Keratinocyte (primary cell): ENCODE data around the gene RETSAT. TPM values are rescaled to one million over a fixed set of nuclear protein-coding genes. Genes with fewer than 3 reads are reported as not detected.

Experiments used
- DNase-seq: peaks from one replicate; pipeline ENCODE4 v3.0.0-alpha.2; 2011; ENCODE audit warnings: low read depth, missing footprints, low spot score
- FAIRE-seq: peaks from 2 replicates; lab custom pipeline; 2011; peaks lifted over from hg19 to GRCh38; lab: Jason Lieb, UNC
- H2AFZ ChIP-seq: 2 replicates; pipeline ENCODE4 v1.6.0; 2012; ENCODE audit warnings: low read length, control low read depth, inconsistent platforms; ENCODE audit not compliant: control insufficient read depth
- H3K27ac ChIP-seq: 2 replicates; pipeline ENCODE4 v1.5.1; 2011; ENCODE audit warnings: low read length; ENCODE audit not compliant: control insufficient read depth, insufficient read depth
- H3K27me3 ChIP-seq: 3 replicates; pipeline ENCODE4 v1.6.0; 2011; ENCODE audit warnings: low read length; ENCODE audit not compliant: control insufficient read depth, insufficient read depth; ENCODE audit errors: extremely low read depth
- H3K36me3 ChIP-seq, 2 experiments: 2 replicates in 1 of 2; 3 replicates in 1 of 2; pipeline ENCODE4 v1.5.1; 2011; ENCODE audit warnings: low read length in 2 of 2, mild to moderate bottlenecking in 1 of 2; ENCODE audit not compliant: control insufficient read depth in 2 of 2, insufficient read depth in 2 of 2; ENCODE audit errors: extremely low read depth in 1 of 2
- H3K4me1 ChIP-seq: 3 replicates; pipeline ENCODE4 v1.5.1; 2011; ENCODE audit warnings: low read length; ENCODE audit not compliant: control insufficient read depth, insufficient read depth; ENCODE audit errors: extremely low read depth
- H3K4me2 ChIP-seq: 3 replicates; pipeline ENCODE4 v1.6.0; 2011; ENCODE audit warnings: low read depth, low read length; ENCODE audit not compliant: control insufficient read depth, insufficient read depth; ENCODE audit errors: extremely low read depth
- H3K4me3 ChIP-seq, 3 experiments: fragments of 200-600 bp in 1 of 3; sonication (generic) in 1 of 3; 2 replicates in 2 of 3; 3 replicates in 1 of 3; pipeline ENCODE4 v1.5.1; 2011 to 2016; ENCODE audit warnings: low read length in 3 of 3, mild to moderate bottlenecking in 3 of 3, control low read depth in 2 of 3, inconsistent platforms in 1 of 3, low read depth in 1 of 3, mixed read lengths in 1 of 3, mixed run types in 1 of 3, moderate library complexity in 1 of 3; ENCODE audit not compliant: control insufficient read depth in 2 of 3, insufficient read depth in 2 of 3; ENCODE audit errors: extremely low read depth in 1 of 3
- H3K79me2 ChIP-seq: 2 replicates; pipeline ENCODE4 v1.6.0; 2012; ENCODE audit warnings: low read length; ENCODE audit not compliant: control insufficient read depth, insufficient read depth
- H3K9ac ChIP-seq: 3 replicates; pipeline ENCODE4 v1.6.0; 2011; ENCODE audit warnings: low read length; ENCODE audit not compliant: control insufficient read depth, insufficient read depth; ENCODE audit errors: extremely low read depth
- H3K9me1 ChIP-seq: 3 replicates; pipeline ENCODE4 v1.6.0; 2011; ENCODE audit warnings: low read length; ENCODE audit not compliant: control insufficient read depth, insufficient read depth; ENCODE audit errors: extremely low read depth
- H3K9me3 ChIP-seq: 2 replicates; pipeline ENCODE4 v1.5.1; 2012; ENCODE audit warnings: low read depth, low read length; ENCODE audit not compliant: control insufficient read depth
- H4K20me1 ChIP-seq: 3 replicates; pipeline ENCODE4 v1.6.0; 2011; ENCODE audit warnings: low read length; ENCODE audit not compliant: control insufficient read depth, insufficient read depth; ENCODE audit errors: extremely low read depth
- dilution Hi-C: fragments of 300-500 bp; cut with MboI; formaldehyde crosslinking; loops from one replicate; pipeline ENCODE4 v1.7.0; 2020; ENCODE audit warnings: low sequenced_read_pairs; ENCODE audit not compliant: extremely low pct_ligation_motif_present
- polyA plus RNA-seq, 5 experiments: library from polyadenylated mRNA; depleted of rRNA in 3 of 5; stranded (reverse) in 3 of 5; stranded (forward) in 1 of 5; unstranded in 1 of 5; fragments of >200 nt; gene quantifications; 1 replicate in 1 of 5; 2 replicates in 3 of 5; 3 replicates in 1 of 5; pipeline versions ENCODE4 v1.2.1 to v1.2.3, GENCODE V29; 2011 to 2012; ENCODE audit warnings: missing spikeins in 2 of 5, low read depth in 1 of 5, low replicate concordance in 1 of 5
- small RNA-seq, 3 experiments: library from RNA; depleted of rRNA; stranded (forward); fragments of <200 nt; gene quantifications; one replicate each; pipeline ENCODE3, GENCODE V24; 2012; ENCODE audit warnings: low read depth in 3 of 3, low replicate concordance in 1 of 3; ENCODE audit not compliant: insufficient read length in 3 of 3
- TF ChIP-seq, protein P1 (sequence below), 3 experiments: IDR thresholded peaks in 1 of 3; conservative IDR thresholded peaks in 1 of 3; optimal IDR thresholded peaks in 1 of 3; 2 replicates in 2 of 3; 3 replicates in 1 of 3; pipeline versions ENCODE3 to v1.5.1; 2011; ENCODE audit warnings: low read length in 3 of 3, mild to moderate bottlenecking in 3 of 3, moderate library complexity in 2 of 3, control low read depth in 1 of 3, inconsistent platforms in 1 of 3; ENCODE audit not compliant: insufficient read depth in 2 of 3; ENCODE audit errors: extremely low read depth in 1 of 3

RETSAT gene
- polyA plus RNA-seq, 1 donor (not counting 4 experiments of a cell fraction or from before 2014, with no cell fraction given), result 74.0 TPM

DNA sequence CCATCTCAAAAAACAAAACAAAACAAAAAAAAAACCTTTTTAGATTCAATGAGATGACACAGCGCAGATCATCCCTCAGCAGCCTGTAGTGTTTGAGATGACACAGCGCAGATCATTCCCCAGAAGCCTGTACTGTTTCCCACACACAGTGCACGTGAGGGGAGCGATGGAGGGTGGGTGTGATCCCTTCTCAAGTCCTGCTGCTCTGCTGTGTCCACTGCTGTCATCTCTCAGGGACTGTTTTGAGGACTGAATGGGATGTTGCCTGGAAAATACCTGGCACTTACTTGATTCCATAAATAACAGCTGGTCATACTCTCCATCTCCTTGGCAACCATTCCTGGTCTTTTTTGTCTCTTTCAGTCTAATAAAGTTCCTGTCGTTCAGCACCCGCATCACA lies 52.2 kb downstream of the RETSAT start:
- no peak overlapping the region for H3K27ac ChIP-seq
- no peaks in the 10 kb centered on the region for H3K27me3 ChIP-seq
- peaks cover 0 to 22% of the 10 kb centered on the region in 2 experiments for H3K36me3 ChIP-seq
- no peaks in the 10 kb centered on the region for H3K9me1 ChIP-seq
- H3K4me2 ChIP-seq, result no peak overlapping the region
- H3K9ac ChIP-seq, result no peak overlapping the region
- H3K4me3 ChIP-seq, result no peak overlapping the region
- no peaks in the 10 kb centered on the region for H3K9me3 ChIP-seq
- peaks cover 5% of the 10 kb centered on the region for H3K4me1 ChIP-seq
- H4K20me1 ChIP-seq, result no peaks in the 10 kb centered on the region
- DNase-seq, result no peak
- TF ChIP-seq, protein P1, sequence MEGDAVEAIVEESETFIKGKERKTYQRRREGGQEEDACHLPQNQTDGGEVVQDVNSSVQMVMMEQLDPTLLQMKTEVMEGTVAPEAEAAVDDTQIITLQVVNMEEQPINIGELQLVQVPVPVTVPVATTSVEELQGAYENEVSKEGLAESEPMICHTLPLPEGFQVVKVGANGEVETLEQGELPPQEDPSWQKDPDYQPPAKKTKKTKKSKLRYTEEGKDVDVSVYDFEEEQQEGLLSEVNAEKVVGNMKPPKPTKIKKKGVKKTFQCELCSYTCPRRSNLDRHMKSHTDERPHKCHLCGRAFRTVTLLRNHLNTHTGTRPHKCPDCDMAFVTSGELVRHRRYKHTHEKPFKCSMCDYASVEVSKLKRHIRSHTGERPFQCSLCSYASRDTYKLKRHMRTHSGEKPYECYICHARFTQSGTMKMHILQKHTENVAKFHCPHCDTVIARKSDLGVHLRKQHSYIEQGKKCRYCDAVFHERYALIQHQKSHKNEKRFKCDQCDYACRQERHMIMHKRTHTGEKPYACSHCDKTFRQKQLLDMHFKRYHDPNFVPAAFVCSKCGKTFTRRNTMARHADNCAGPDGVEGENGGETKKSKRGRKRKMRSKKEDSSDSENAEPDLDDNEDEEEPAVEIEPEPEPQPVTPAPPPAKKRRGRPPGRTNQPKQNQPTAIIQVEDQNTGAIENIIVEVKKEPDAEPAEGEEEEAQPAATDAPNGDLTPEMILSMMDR (optimal IDR thresholded peaks at IDR 0.05 in 1 of 3, IDR thresholded peaks at IDR 0.05 in 1 of 3, conservative IDR thresholded peaks at IDR 0.05 in 1 of 3; ENCODE audit: extremely low read depth in 1 of 3, insufficient read depth in 2 of 3, low read length in 3 of 3), result no peak
- dilution Hi-C loops, result no loop called here
- FAIRE-seq, result no peak
- no peak overlapping the region for H2AFZ ChIP-seq
- H3K79me2 ChIP-seq, result no peaks in the 10 kb centered on the region

Small RNA genes within 50 kb of the gene (small RNA-seq; reads per million reads assigned to genes)
- gene AC062037.1, result 0 reads per million in 3 experiments
- gene AC062037.2, result 0 reads per million in 3 experiments
- 0 reads per million in 3 experiments for gene RF00019
- gene RN7SL113P, result 0 reads per million in 3 experiments

Other genes starting within 250 kb of the RETSAT start
- 0.82 to 2.6 TPM (median 1.0 TPM) in 3 replicates for gene TCF7L1, start 221.1 kb downstream of the RETSAT start, polyA plus RNA-seq
- 35.4 to 46.9 TPM (median 43.3 TPM) in 3 replicates for gene TGOLN2, start 26.5 kb downstream of the RETSAT start, polyA plus RNA-seq
- gene ELMOD3, start 241 bp upstream of the RETSAT start, polyA plus RNA-seq, result 17.8 to 31.0 TPM (median 20.1 TPM) in 3 replicates
- gene CAPG, start 55.8 kb upstream of the RETSAT start, polyA plus RNA-seq, result 466 to 683 TPM (median 503 TPM) in 3 replicates
- gene SH2D6, start 64.2 kb upstream of the RETSAT start, polyA plus RNA-seq, result 0.10 to 0.21 TPM in 2 of 3 replicates, not detected in the other
- gene MAT2A, start 184.6 kb upstream of the RETSAT start, polyA plus RNA-seq, result 304 to 353 TPM (median 304 TPM) in 3 replicates
- 34.3 to 39.1 TPM (median 35.6 TPM) in 3 replicates for gene GGCX, start 207.0 kb upstream of the RETSAT start, polyA plus RNA-seq
- gene VAMP8, start 223.1 kb upstream of the RETSAT start, polyA plus RNA-seq, result 291 to 385 TPM (median 323 TPM) in 3 replicates
- 9.3 to 24.1 TPM (median 11.0 TPM) in 3 replicates for gene VAMP5, start 229.9 kb upstream of the RETSAT start, polyA plus RNA-seq
- 174 to 336 TPM (median 264 TPM) in 3 replicates for gene RNF181, start 241.2 kb upstream of the RETSAT start, polyA plus RNA-seq
- gene TMEM150A, start 248.2 kb upstream of the RETSAT start, polyA plus RNA-seq, result 7.7 to 13.3 TPM (median 11.8 TPM) in 3 replicates